Stimulated activated naive B cell treated with anti-CD40 and anti-IgM and Interleukin-4, amounts not matched to agents 10 μg/mL and 1 μg/mL and 100 μg/mL, for 72 hours (primary cell): ENCODE data around the gene CRTAC1.

Experiments
- ATAC-seq, 2 donors: fragments of 150-1000 bp; cut with Tn5 transposase; replicated peaks; 2 replicates each; pipeline ENCODE4 v1.10.0; 2021; ENCODE audit warnings: moderate library complexity in 1 of 2
- DNase-seq: peaks from one replicate; pipeline ENCODE4 v3.0.0; 2021
- H3K27ac Mint-ChIP-seq: one replicate; pipeline ENCODE4 v1.8.0; 2022; ENCODE audit warnings: mild to moderate bottlenecking, mixed read lengths
- H3K27me3 Mint-ChIP-seq, 2 donors: one replicate each; pipeline ENCODE4 v1.8.0; 2022; ENCODE audit warnings: mixed read lengths in 2 of 2
- H3K36me3 Mint-ChIP-seq, 2 donors: one replicate each; pipeline ENCODE4 v1.8.0; 2022; ENCODE audit warnings: mixed read lengths in 2 of 2, mild to moderate bottlenecking in 1 of 2
- H3K4me1 Mint-ChIP-seq, 2 donors: one replicate each; pipeline ENCODE4 v1.8.0; 2022; ENCODE audit warnings: mixed read lengths in 2 of 2, mild to moderate bottlenecking in 1 of 2
- H3K4me3 Mint-ChIP-seq, 2 donors: one replicate each; pipeline ENCODE4 v1.8.0; 2022; ENCODE audit warnings: mild to moderate bottlenecking in 2 of 2, mixed read lengths in 2 of 2, moderate library complexity in 1 of 2
- H3K9me3 Mint-ChIP-seq, 2 donors: one replicate each; pipeline ENCODE4 v1.8.0; 2022; ENCODE audit warnings: mixed read lengths in 2 of 2, mild to moderate bottlenecking in 1 of 2

Gene CRTAC1

GRCh38 chr10:98041352-98042043 lies 11.1 kb upstream of the CRTAC1 start:
- peaks cover 59 to 80% of the 10 kb centered on the region in 2 donors for H3K27me3 Mint-ChIP-seq
- DNase-seq (peak; percentile 29), ATAC-seq (peak; percentile 56 to 72)
- H3K4me1 Mint-ChIP-seq = peaks cover 5% of the 10 kb centered on the region in 2 donors
- no peaks in the 10 kb centered on the region for H3K9me3 Mint-ChIP-seq
- no peak overlapping the region for H3K4me3 Mint-ChIP-seq
- H3K36me3 Mint-ChIP-seq = no peaks in the 10 kb centered on the region
- H3K27ac Mint-ChIP-seq = no peak overlapping the region

GRCh38 chr10:98039690-98040381 lies 9.4 kb upstream of the CRTAC1 start:
- Mint-ChIP-seq H3K36me3 (no peaks in the 10 kb centered on the region), H3K27ac (no peak overlapping the region), H3K4me1 (no peaks in the 10 kb centered on the region), H3K27me3 (peaks cover 67 to 83% of the 10 kb centered on the region in 2 donors), H3K4me3 (no peak overlapping the region), H3K9me3 (no peaks in the 10 kb centered on the region)
- DNase-seq (no peak), ATAC-seq (no peak)

GRCh38 chr10:98038288-98038687 lies 7.9 kb upstream of the CRTAC1 start:
- Mint-ChIP-seq H3K4me3 (no peak overlapping the region), H3K4me1 (no peaks in the 10 kb centered on the region), H3K27ac (no peak overlapping the region), H3K27me3 (peaks cover 75 to 76% of the 10 kb centered on the region in 2 donors), H3K9me3 (no peaks in the 10 kb centered on the region), H3K36me3 (no peaks in the 10 kb centered on the region)
- ATAC-seq (no peak), DNase-seq (no peak)

- no peak overlapping the region for H3K4me3 Mint-ChIP-seq
- H3K4me1 Mint-ChIP-seq = no peaks in the 10 kb centered on the region
- no peaks in the 10 kb centered on the region for H3K9me3 Mint-ChIP-seq
Observed at GRCh38 chr10:98035599-98035998, 5.2 kb upstream of the CRTAC1 start.

GRCh38 chr10:98033515-98033914 lies 3.1 kb upstream of the CRTAC1 start:
- no peak overlapping the region for H3K27ac Mint-ChIP-seq
- no peak overlapping the region for H3K4me3 Mint-ChIP-seq
- no peaks in the 10 kb centered on the region for H3K36me3 Mint-ChIP-seq
- no peaks in the 10 kb centered on the region for H3K9me3 Mint-ChIP-seq
- DNase-seq (no peak), ATAC-seq (no peak)
- peaks cover 0 to 8% of the 10 kb centered on the region in 2 donors for H3K4me1 Mint-ChIP-seq
- H3K27me3 Mint-ChIP-seq = peaks cover 75 to 79% of the 10 kb centered on the region in 2 donors

More at GRCh38 chr10:98035599-98035998, 5.2 kb upstream of the CRTAC1 start:
- no peaks in the 10 kb centered on the region for H3K36me3 Mint-ChIP-seq
- ATAC-seq = no peak
- H3K27ac Mint-ChIP-seq = no peak overlapping the region
- no peak for DNase-seq
- H3K27me3 Mint-ChIP-seq = peaks cover 75 to 81% of the 10 kb centered on the region in 2 donors

GRCh38 chr10:98031440-98031839 lies 1.0 kb upstream of the CRTAC1 start:
- no peaks in the 10 kb centered on the region for H3K36me3 Mint-ChIP-seq
- peaks cover 74 to 75% of the 10 kb centered on the region in 2 donors for H3K27me3 Mint-ChIP-seq
- no peak overlapping the region for H3K27ac Mint-ChIP-seq
- peak overlapping the region in 1 of 2 donors; percentile 53 for H3K4me3 Mint-ChIP-seq
- no peaks in the 10 kb centered on the region for H3K9me3 Mint-ChIP-seq
- DNase-seq = no peak
- H3K4me1 Mint-ChIP-seq = peaks cover 2 to 12% of the 10 kb centered on the region in 2 donors
- ATAC-seq = no peak

- H3K4me1 Mint-ChIP-seq = peaks cover 2 to 12% of the 10 kb centered on the region in 2 donors
- ATAC-seq (no peak), DNase-seq (no peak)
- H3K27ac Mint-ChIP-seq = no peak overlapping the region
- peaks cover 74 to 75% of the 10 kb centered on the region in 2 donors for H3K27me3 Mint-ChIP-seq
- no peak overlapping the region for H3K4me3 Mint-ChIP-seq
- no peaks in the 10 kb centered on the region for H3K36me3 Mint-ChIP-seq
- H3K9me3 Mint-ChIP-seq = no peaks in the 10 kb centered on the region
Observed at GRCh38 chr10:98030991-98031431, 590 bp upstream of the CRTAC1 start.

GRCh38 chr10:98029149-98030092 lies 1.0 kb downstream of the CRTAC1 start:
- no peak for ATAC-seq
- no peak overlapping the region for H3K4me3 Mint-ChIP-seq
- peaks cover 2 to 12% of the 10 kb centered on the region in 2 donors for H3K4me1 Mint-ChIP-seq
- no peak overlapping the region for H3K27ac Mint-ChIP-seq
- H3K36me3 Mint-ChIP-seq = no peaks in the 10 kb centered on the region
- H3K27me3 Mint-ChIP-seq = peaks cover 71 to 72% of the 10 kb centered on the region in 2 donors
- DNase-seq = no peak
- no peaks in the 10 kb centered on the region for H3K9me3 Mint-ChIP-seq

GRCh38 chr10:98028168-98028770 lies 2.2 kb downstream of the CRTAC1 start:
- DNase-seq = peak; percentile 24
- peak; percentile 77 to 82 for ATAC-seq
- Mint-ChIP-seq H3K36me3 (no peaks in the 10 kb centered on the region), H3K9me3 (no peaks in the 10 kb centered on the region), H3K27ac (no peak overlapping the region), H3K27me3 (peaks cover 68 to 73% of the 10 kb centered on the region in 2 donors), H3K4me3 (no peak overlapping the region), H3K4me1 (peaks cover 2 to 12% of the 10 kb centered on the region in 2 donors)

- DNase-seq = no peak
- Mint-ChIP-seq H3K9me3 (no peaks in the 10 kb centered on the region), H3K27me3 (peaks cover 58 to 75% of the 10 kb centered on the region in 2 donors), H3K27ac (no peak overlapping the region), H3K4me3 (no peak overlapping the region), H3K36me3 (no peaks in the 10 kb centered on the region), H3K4me1 (no peaks in the 10 kb centered on the region)
- no peak for ATAC-seq
Observed at GRCh38 chr10:98023024-98023423, 7.4 kb downstream of the CRTAC1 start.

GRCh38 chr10:98020784-98021183 lies 9.6 kb downstream of the CRTAC1 start:
- Mint-ChIP-seq H3K4me1 (no peaks in the 10 kb centered on the region), H3K27ac (no peak overlapping the region), H3K4me3 (no peak overlapping the region), H3K27me3 (peaks cover 53 to 60% of the 10 kb centered on the region in 2 donors), H3K36me3 (no peaks in the 10 kb centered on the region), H3K9me3 (no peaks in the 10 kb centered on the region)
- ATAC-seq (no peak), DNase-seq (no peak)

- Mint-ChIP-seq H3K27me3 (peaks cover 48 to 55% of the 10 kb centered on the region in 2 donors), H3K4me1 (no peaks in the 10 kb centered on the region), H3K9me3 (no peaks in the 10 kb centered on the region), H3K4me3 (no peak overlapping the region), H3K27ac (no peak overlapping the region), H3K36me3 (no peaks in the 10 kb centered on the region)
- DNase-seq (no peak), ATAC-seq (no peak)
Observed at GRCh38 chr10:98020254-98020653, 10.2 kb downstream of the CRTAC1 start.

GRCh38 chr10:98019784-98020183 lies 10.6 kb downstream of the CRTAC1 start:
- Mint-ChIP-seq H3K4me3 (no peak overlapping the region), H3K4me1 (no peaks in the 10 kb centered on the region), H3K9me3 (no peaks in the 10 kb centered on the region), H3K27ac (no peak overlapping the region), H3K27me3 (peaks cover 44 to 50% of the 10 kb centered on the region in 2 donors), H3K36me3 (no peaks in the 10 kb centered on the region)
- ATAC-seq (no peak), DNase-seq (no peak)
